Measurements from ENCODE around the gene FGFBP1. TPM values are rescaled to one million over a fixed set of nuclear protein-coding genes. Genes with fewer than 3 reads are reported as not detected.
"Not testable (repeated sequence)": the region's sequence is repeated elsewhere in the genome, so short reads cannot be mapped to it uniquely, and the experiment has no call there.

Gene FGFBP1
- total RNA-seq, 1 donor from 2014 or later = 22.9 TPM

GRCh38 chr4:15925830-15926229 lies 12.7 kb downstream of the FGFBP1 start:
- no peak for TF ChIP-seq CTCF (IDR thresholded peaks at IDR 0.05; ENCODE audit: insufficient read depth, low read length, severe bottlenecking)
- no peak for FAIRE-seq
- Histone ChIP-seq H3K27me3 (ENCODE audit: control insufficient read depth, insufficient read depth, low read length) (no peaks in the 10 kb centered on the region), H3K4me3 (ENCODE audit: low read depth, low read length) (no peak overlapping the region), H3K36me3 (ENCODE audit: control insufficient read depth, insufficient read depth, low read length) (peaks cover 4% of the 10 kb centered on the region)
- DNase-seq (ENCODE audit: low read depth) = no peak

GRCh38 chr4:15921592-15921932 lies 17.0 kb downstream of the FGFBP1 start:
- DNase-seq (ENCODE audit: low read depth) (no peak), FAIRE-seq (no peak)
- no peak overlapping the region for H3K4me3 ChIP-seq (ENCODE audit: low read depth, low read length)
- no peaks in the 10 kb centered on the region for H3K27me3 ChIP-seq (ENCODE audit: control insufficient read depth, insufficient read depth, low read length)
- H3K36me3 ChIP-seq (ENCODE audit: control insufficient read depth, insufficient read depth, low read length) = peaks cover 1% of the 10 kb centered on the region
- TF ChIP-seq CTCF (IDR thresholded peaks at IDR 0.05; ENCODE audit: insufficient read depth, low read length, severe bottlenecking) = no peak

GRCh38 chr4:15920723-15921591 lies 17.6 kb downstream of the FGFBP1 start:
- TF ChIP-seq CTCF (IDR thresholded peaks at IDR 0.05; ENCODE audit: insufficient read depth, low read length, severe bottlenecking) = no peak
- FAIRE-seq = peak; percentile 99
- DNase-seq (ENCODE audit: low read depth) = peak; percentile 97

GRCh38 chr4:15918484-15919129 lies 19.9 kb downstream of the FGFBP1 start:
- H3K36me3 ChIP-seq (ENCODE audit: control insufficient read depth, insufficient read depth, low read length) = no peaks in the 10 kb centered on the region
- H3K4me3 ChIP-seq (ENCODE audit: low read depth, low read length) = peak overlapping the region; percentile 27
- DNase-seq (ENCODE audit: low read depth) (peak; percentile 86), FAIRE-seq (peak; percentile 73)
- no peak for TF ChIP-seq CTCF (IDR thresholded peaks at IDR 0.05; ENCODE audit: insufficient read depth, low read length, severe bottlenecking)
- no peaks in the 10 kb centered on the region for H3K27me3 ChIP-seq (ENCODE audit: control insufficient read depth, insufficient read depth, low read length)

More at GRCh38 chr4:15920723-15921591, 17.6 kb downstream of the FGFBP1 start:
- H3K4me3 ChIP-seq (ENCODE audit: low read depth, low read length) = no peak overlapping the region
- H3K27me3 ChIP-seq (ENCODE audit: control insufficient read depth, insufficient read depth, low read length) = no peaks in the 10 kb centered on the region
- peaks cover 1% of the 10 kb centered on the region for H3K36me3 ChIP-seq (ENCODE audit: control insufficient read depth, insufficient read depth, low read length)

GRCh38 chr4:15917297-15917696 lies 21.2 kb downstream of the FGFBP1 start:
- H3K36me3 ChIP-seq (ENCODE audit: control insufficient read depth, insufficient read depth, low read length) = no peaks in the 10 kb centered on the region
- H3K4me3 ChIP-seq (ENCODE audit: low read depth, low read length) = no peak overlapping the region
- no peaks in the 10 kb centered on the region for H3K27me3 ChIP-seq (ENCODE audit: control insufficient read depth, insufficient read depth, low read length)
- FAIRE-seq = no peak
- TF ChIP-seq CTCF (IDR thresholded peaks at IDR 0.05; ENCODE audit: insufficient read depth, low read length, severe bottlenecking) = no peak
- DNase-seq (ENCODE audit: low read depth) = no peak

GRCh38 chr4:15916358-15916757 lies 22.2 kb downstream of the FGFBP1 start:
- peak; percentile 81 for DNase-seq (ENCODE audit: low read depth)
- FAIRE-seq; H3K36me3 ChIP-seq (ENCODE audit: control insufficient read depth, insufficient read depth, low read length); H3K4me3 ChIP-seq (ENCODE audit: low read depth, low read length); H3K27me3 ChIP-seq (ENCODE audit: control insufficient read depth, insufficient read depth, low read length): not testable (repeated sequence)

All from bronchial epithelial cell (primary cell).